Esophagus squamous epithelium (tissue), 5 donors: ENCODE results near the gene NEK9. TPM values are rescaled to one million over a fixed set of nuclear protein-coding genes. Genes with fewer than 3 reads are reported as not detected.

Experiments used
- DNase-seq: peaks from one replicate; lab custom pipeline; 2025; lab: John Stamatoyannopoulos, UW
- H3K27ac ChIP-seq, 4 donors: fragments of 200-600 bp; sonication (generic); one replicate each; pipeline ENCODE4 v1.5.1; 2016 to 2019; ENCODE audit warnings: mild to moderate bottlenecking in 1 of 4
- H3K27me3 ChIP-seq, 4 donors: fragments of 200-600 bp; sonication (generic); 1 replicate in 3 of 4; 2 replicates in 1 of 4; pipeline versions ENCODE4 v1.5.1 to v1.6.0; 2017 to 2021; ENCODE audit warnings: antibody characterized with exemption in 1 of 4
- H3K36me3 ChIP-seq, 3 donors: fragments of 200-600 bp; sonication (generic); one replicate each; pipeline ENCODE4 v1.5.1; 2016 to 2019
- H3K4me1 ChIP-seq, 3 donors: fragments of 200-600 bp; sonication (generic); one replicate each; pipeline ENCODE4 v1.5.1; 2017 to 2019
- H3K4me3 ChIP-seq, 4 donors: fragments of 200-600 bp; sonication (generic); 1 replicate in 3 of 4; 2 replicates in 1 of 4; pipeline ENCODE4 v1.5.1; 2016 to 2019; ENCODE audit warnings: mild to moderate bottlenecking in 2 of 4, moderate library complexity in 1 of 4
- H3K9me3 ChIP-seq, 3 donors: fragments of 200-600 bp; sonication (generic); one replicate each; pipeline ENCODE4 v1.5.1; 2016 to 2019
- CTCF ChIP-seq, 6 experiments: fragments of 450-650 bp in 4 of 6; fragments of 200-600 bp in 2 of 6; sonication (generic) in 2 of 6; IDR thresholded peaks; one replicate each; pipeline ENCODE4 v1.5.1; 2016 to 2019; ENCODE audit warnings: antibody characterized with exemption in 6 of 6, mild to moderate bottlenecking in 4 of 6, moderate library complexity in 4 of 6
- POLR2A ChIP-seq, 4 donors: fragments of 450-650 bp; IDR thresholded peaks; one replicate each; pipeline ENCODE4 v1.6.1; 2017; ENCODE audit warnings: antibody characterized with exemption in 4 of 4, mild to moderate bottlenecking in 4 of 4, moderate library complexity in 3 of 4
- WGBS, 2 donors: methylation state at CpG; one replicate each; pipeline ENCODE4 v1.1.5; 2018; 5-methylcytosine and 5-hydroxymethylcytosine counted together
- intact Hi-C: fragments of 100-400 bp; cut with DNase I; formaldehyde crosslinking; loops from one replicate; pipeline ENCODE4 v1.15.0; 2022
- total RNA-seq, 4 donors: library from RNA; depleted of rRNA; stranded (reverse); fragments of >200 nt; gene quantifications; one replicate each; pipeline ENCODE4 v1.1.0, GENCODE V29; 2016
- donor health status: DM: yes; HTN: yes; CAD: no.

Gene NEK9
- total RNA-seq, 4 donors from 2014 or later: 16.6 to 37.2 (median 17.8) TPM

GRCh38 chr14:75063491-75064204, 63.2 kb downstream of the NEK9 start, which contains the start of gene ACYP1:
TSS of gene ACYP1 (minus strand) at chr14:75064024. CDS start at chr14:75063553, 471 bp downstream.
- Histone ChIP-seq H3K27me3 (no peaks in the 10 kb centered on the region), H3K36me3 (peaks cover 0 to 18% (median 0%) of the 10 kb centered on the region in 3 donors), H3K9me3 (no peaks in the 10 kb centered on the region), H3K4me1 (peaks cover 18 to 40% (median 19%) of the 10 kb centered on the region in 3 donors), H3K4me3 (peak within 1 kb of the TSS; percentile 81 to 87 (median 84)), H3K27ac (peak within 1 kb of the TSS; percentile 86 to 92 (median 90))
- TF ChIP-seq CTCF (IDR thresholded peaks at IDR 0.05) (peak in 1 of 6 experiments; percentile 6), POLR2A (IDR thresholded peaks at IDR 0.05) (peak in 1 of 4 donors; percentile 26)
- DNase-seq: peak; percentile 57
- 1% methylated on average over 18 to 22 of the region's 34 CpGs for WGBS, 2 donors
- intact Hi-C loops: no loop called here

- DNase-seq: no peak
- peak overlapping the region; percentile 86 to 92 (median 90) for H3K27ac ChIP-seq
- peaks cover 0 to 18% (median 0%) of the 10 kb centered on the region in 3 donors for H3K36me3 ChIP-seq
- WGBS, 2 donors: 3 to 13% methylated on average over 5 of the region's 5 CpGs
- peaks cover 14 to 34% (median 15%) of the 10 kb centered on the region in 3 donors for H3K4me1 ChIP-seq
- intact Hi-C loops: no loop called here
- no peaks in the 10 kb centered on the region for H3K9me3 ChIP-seq
- peak overlapping the region; percentile 81 to 87 (median 84) for H3K4me3 ChIP-seq
- H3K27me3 ChIP-seq: no peaks in the 10 kb centered on the region
- TF ChIP-seq CTCF (IDR thresholded peaks at IDR 0.05): no peak
- TF ChIP-seq POLR2A (IDR thresholded peaks at IDR 0.05): no peak
Measured at GRCh38 chr14:75063013-75063412, 63.8 kb downstream of the NEK9 start.

GRCh38 chr14:75060420-75060819, 66.4 kb downstream of the NEK9 start:
- Histone ChIP-seq H3K4me1 (peaks cover 9 to 20% (median 12%) of the 10 kb centered on the region in 3 donors), H3K4me3 (no peak overlapping the region), H3K36me3 (peaks cover 0 to 18% (median 0%) of the 10 kb centered on the region in 3 donors), H3K27ac (no peak overlapping the region), H3K27me3 (no peaks in the 10 kb centered on the region), H3K9me3 (no peaks in the 10 kb centered on the region)
- TF ChIP-seq POLR2A (IDR thresholded peaks at IDR 0.05) (no peak), CTCF (IDR thresholded peaks at IDR 0.05) (no peak)
- intact Hi-C loops: no loop called here
- 70 to 98% methylated on average over 2 of the region's 2 CpGs for WGBS, 2 donors
- DNase-seq: no peak

GRCh38 chr14:75059642-75060041, 67.2 kb downstream of the NEK9 start:
- H3K27me3 ChIP-seq: no peaks in the 10 kb centered on the region
- no peak overlapping the region for H3K27ac ChIP-seq
- peaks cover 0 to 18% (median 0%) of the 10 kb centered on the region in 3 donors for H3K36me3 ChIP-seq
- H3K4me3 ChIP-seq: no peak overlapping the region
- intact Hi-C loops: no loop called here
- peaks cover 9 to 18% (median 12%) of the 10 kb centered on the region in 3 donors for H3K4me1 ChIP-seq
- WGBS, 2 donors: 61 to 66% methylated on average over 2 of the region's 2 CpGs
- DNase-seq: no peak
- TF ChIP-seq CTCF (IDR thresholded peaks at IDR 0.05): no peak
- no peak for TF ChIP-seq POLR2A (IDR thresholded peaks at IDR 0.05)
- H3K9me3 ChIP-seq: no peaks in the 10 kb centered on the region

- Histone ChIP-seq H3K4me3 (no peak overlapping the region), H3K27ac (no peak overlapping the region), H3K4me1 (peaks cover 0 to 37% (median 16%) of the 10 kb centered on the region in 3 donors), H3K27me3 (no peaks in the 10 kb centered on the region), H3K36me3 (no peaks in the 10 kb centered on the region), H3K9me3 (no peaks in the 10 kb centered on the region)
- TF ChIP-seq POLR2A (IDR thresholded peaks at IDR 0.05) (no peak), CTCF (IDR thresholded peaks at IDR 0.05) (no peak)
- DNase-seq: no peak
- 11 to 54% methylated on average over 1 of the region's 1 CpG for WGBS, 2 donors
- intact Hi-C loops: no loop called here
Measured at GRCh38 chr14:75054421-75054820, 72.4 kb downstream of the NEK9 start.
